Dendritic cell treated with granulocyte-macrophage colony-stimulating factor and Interleukin-4, amounts not matched to agents 40 ng/mL and 50 ng/mL, for 4 days (primary cell): ENCODE results near the gene SLC51A.
A peak's percentile ranks its signal among the peaks of the same experiment; 100 is the strongest.

Experiments used
- H3K27ac Mint-ChIP-seq: one replicate; pipeline ENCODE4 v1.8.0; 2022; ENCODE audit warnings: mild to moderate bottlenecking, mixed read lengths
- H3K27me3 Mint-ChIP-seq: one replicate; pipeline ENCODE4 v1.8.0; 2022; ENCODE audit warnings: mild to moderate bottlenecking, mixed read lengths
- H3K36me3 Mint-ChIP-seq: one replicate; pipeline ENCODE4 v1.8.0; 2022; ENCODE audit warnings: low read depth, mixed read lengths
- H3K4me1 Mint-ChIP-seq: one replicate; pipeline ENCODE4 v1.8.0; 2022; ENCODE audit warnings: low read depth, mixed read lengths
- H3K4me3 Mint-ChIP-seq: one replicate; pipeline ENCODE4 v1.8.0; 2022; ENCODE audit warnings: mild to moderate bottlenecking, moderate library complexity, mixed read lengths
- H3K9me3 Mint-ChIP-seq: one replicate; pipeline ENCODE4 v1.8.0; 2022; ENCODE audit warnings: mixed read lengths
- intact Hi-C: fragments of 100-400 bp; cut with micrococcal nuclease; formaldehyde crosslinking; loops from one replicate; pipeline ENCODE4 v1.15.0; 2022

Gene SLC51A

GRCh38 chr3:196260784-196261183, 44.5 kb downstream of the SLC51A start:
- peaks cover 95% of the 10 kb centered on the region for H3K36me3 Mint-ChIP-seq

GRCh38 chr3:196263819-196264218, 47.5 kb downstream of the SLC51A start:
- H3K4me1 Mint-ChIP-seq, result peaks cover 14% of the 10 kb centered on the region
- H3K27ac Mint-ChIP-seq, result peak overlapping the region; percentile 5
- H3K4me3 Mint-ChIP-seq, result no peak overlapping the region
- no peaks in the 10 kb centered on the region for H3K9me3 Mint-ChIP-seq
- intact Hi-C loops, result no loop called here
- peaks cover 88% of the 10 kb centered on the region for H3K36me3 Mint-ChIP-seq
- no peaks in the 10 kb centered on the region for H3K27me3 Mint-ChIP-seq

More at GRCh38 chr3:196260784-196261183, 44.5 kb downstream of the SLC51A start:
- Mint-ChIP-seq H3K27ac (no peak overlapping the region), H3K4me1 (peaks cover 7% of the 10 kb centered on the region), H3K9me3 (no peaks in the 10 kb centered on the region), H3K4me3 (no peak overlapping the region), H3K27me3 (no peaks in the 10 kb centered on the region)
- intact Hi-C loops, result no loop called here

- peaks cover 83% of the 10 kb centered on the region for H3K36me3 Mint-ChIP-seq
- H3K27ac Mint-ChIP-seq, result peak overlapping the region; percentile 23
- no peaks in the 10 kb centered on the region for H3K9me3 Mint-ChIP-seq
- peaks cover 34% of the 10 kb centered on the region for H3K4me1 Mint-ChIP-seq
- intact Hi-C loops, result no loop called here
- H3K27me3 Mint-ChIP-seq, result no peaks in the 10 kb centered on the region
- no peak overlapping the region for H3K4me3 Mint-ChIP-seq
These were observed 52.2 kb downstream of the SLC51A start for GRCh38 chr3:196268284-196269163.

- peaks cover 39% of the 10 kb centered on the region for H3K4me1 Mint-ChIP-seq
- peaks cover 81% of the 10 kb centered on the region for H3K36me3 Mint-ChIP-seq
- intact Hi-C loops, result no loop called here
- no peaks in the 10 kb centered on the region for H3K27me3 Mint-ChIP-seq
- H3K9me3 Mint-ChIP-seq, result no peaks in the 10 kb centered on the region
- H3K4me3 Mint-ChIP-seq, result no peak overlapping the region
- H3K27ac Mint-ChIP-seq, result peak overlapping the region; percentile 36
These were observed 54.2 kb downstream of the SLC51A start for GRCh38 chr3:196270499-196270898.

- intact Hi-C loops, result no loop called here
- Mint-ChIP-seq H3K4me3 (no peak overlapping the region), H3K4me1 (peaks cover 47% of the 10 kb centered on the region), H3K36me3 (peaks cover 69% of the 10 kb centered on the region), H3K27me3 (no peaks in the 10 kb centered on the region), H3K9me3 (no peaks in the 10 kb centered on the region), H3K27ac (no peak overlapping the region)
These were observed 56.5 kb downstream of the SLC51A start for GRCh38 chr3:196272826-196273225.

GRCh38 chr3:196273655-196274054, 57.3 kb downstream of the SLC51A start:
- H3K36me3 Mint-ChIP-seq, result peaks cover 70% of the 10 kb centered on the region
- H3K27ac Mint-ChIP-seq, result peak overlapping the region; percentile 33
- H3K4me1 Mint-ChIP-seq, result peaks cover 50% of the 10 kb centered on the region
- H3K4me3 Mint-ChIP-seq, result no peak overlapping the region
- H3K9me3 Mint-ChIP-seq, result no peaks in the 10 kb centered on the region
- no peaks in the 10 kb centered on the region for H3K27me3 Mint-ChIP-seq
- intact Hi-C loops, result no loop called here

GRCh38 chr3:196274585-196274984, 58.3 kb downstream of the SLC51A start:
- H3K9me3 Mint-ChIP-seq, result no peaks in the 10 kb centered on the region
- no peak overlapping the region for H3K4me3 Mint-ChIP-seq
- H3K4me1 Mint-ChIP-seq, result peaks cover 50% of the 10 kb centered on the region
- H3K27ac Mint-ChIP-seq, result peak overlapping the region; percentile 33
- no peaks in the 10 kb centered on the region for H3K27me3 Mint-ChIP-seq
- intact Hi-C loops, result no loop called here
- peaks cover 61% of the 10 kb centered on the region for H3K36me3 Mint-ChIP-seq

- intact Hi-C loops, result no loop called here
- Mint-ChIP-seq H3K4me1 (peaks cover 52% of the 10 kb centered on the region), H3K36me3 (peaks cover 55% of the 10 kb centered on the region), H3K9me3 (no peaks in the 10 kb centered on the region), H3K27ac (peak overlapping the region; percentile 33), H3K27me3 (no peaks in the 10 kb centered on the region), H3K4me3 (no peak overlapping the region)
These were observed 58.8 kb downstream of the SLC51A start for GRCh38 chr3:196275126-196275525.

- Mint-ChIP-seq H3K27ac (no peak overlapping the region), H3K4me1 (peaks cover 54% of the 10 kb centered on the region), H3K27me3 (no peaks in the 10 kb centered on the region)
These were observed 64.5 kb downstream of the SLC51A start for GRCh38 chr3:196280689-196281440.

GRCh38 chr3:196281962-196282361, 65.6 kb downstream of the SLC51A start:
- intact Hi-C loops, result no loop called here
- H3K9me3 Mint-ChIP-seq, result no peaks in the 10 kb centered on the region
- H3K27ac Mint-ChIP-seq, result no peak overlapping the region
- peaks cover 30% of the 10 kb centered on the region for H3K36me3 Mint-ChIP-seq
- no peaks in the 10 kb centered on the region for H3K27me3 Mint-ChIP-seq
- H3K4me3 Mint-ChIP-seq, result no peak overlapping the region
- peaks cover 59% of the 10 kb centered on the region for H3K4me1 Mint-ChIP-seq

More at GRCh38 chr3:196280689-196281440, 64.5 kb downstream of the SLC51A start:
- Mint-ChIP-seq H3K36me3 (peaks cover 22% of the 10 kb centered on the region), H3K4me3 (no peak overlapping the region), H3K9me3 (no peaks in the 10 kb centered on the region)
- intact Hi-C loops, result no loop called here
